Mucosa of descending colon (tissue), 3 donors: ENCODE measurements around the gene CFAP43. TPM values are rescaled to one million over a fixed set of nuclear protein-coding genes. Genes with fewer than 3 reads are reported as not detected.

ENCODE experiments used
- ATAC-seq: fragments of 200-7000 bp; cut with Tn5 transposase; one replicate; pipeline ENCODE4 v1.9.1; 2020; ENCODE audit warnings: mild to moderate bottlenecking, moderate library complexity
- DNase-seq, 3 donors: peaks; one replicate each; pipeline ENCODE4 v3.0.0-alpha.2; 2020
- H3K36me3 ChIP-seq: fragments of 200-600 bp; one replicate; pipeline ENCODE4 v1.8.0; 2021; ENCODE audit warnings: low read depth, mild to moderate bottlenecking
- H3K4me1 ChIP-seq: fragments of 200-600 bp; one replicate; pipeline ENCODE4 v1.8.0; 2021; ENCODE audit warnings: low read depth, mild to moderate bottlenecking
- H3K4me3 ChIP-seq: fragments of 200-600 bp; one replicate; pipeline ENCODE4 v1.8.0; 2021; ENCODE audit warnings: mild to moderate bottlenecking
- H3K9me3 ChIP-seq: fragments of 200-600 bp; one replicate; pipeline ENCODE4 v1.8.0; 2021; ENCODE audit warnings: mild to moderate bottlenecking
- CTCF ChIP-seq: fragments of 200-600 bp; IDR thresholded peaks from one replicate; pipeline ENCODE4 v1.8.0; 2022; ENCODE audit warnings: antibody characterized with exemption, mild to moderate bottlenecking
- intact Hi-C, 2 donors: fragments of 100-400 bp; cut with DNase I in 1 of 2; cut with micrococcal nuclease in 1 of 2; formaldehyde crosslinking; loops; one replicate each; pipeline versions ENCODE4 v1.11.0 to v1.11.1; 2022; cut with DNase I, micrococcal nuclease
- total RNA-seq, 3 donors: library from RNA; stranded (reverse); fragmentation: NEBNext Ultra II Directional in 2 of 3; extraction: Animal tissue kit (Norgen Biotek cat#: 25700) in 2 of 3; gene quantifications; one replicate each; pipeline versions ENCODE4 v1.2.1 to v1.2.4, GENCODE V29; 2021 to 2023
- donor health status: DM: no; HTN: no; CAD: no; lungs with moderate emphysema.
- donor health status: DM: no; HTN: no; CAD: no.
- donor health status: DM: no; HTN: yes; CAD: no.

CFAP43 gene
- total RNA-seq, 3 donors from 2014 or later: 0.22 to 0.58 (median 0.32) TPM

- Histone ChIP-seq H3K36me3 (no peaks in the 10 kb centered on the region), H3K4me3 (no peak overlapping the region), H3K4me1 (no peaks in the 10 kb centered on the region), H3K9me3 (no peaks in the 10 kb centered on the region)
- no peak for ATAC-seq
- no peak for TF ChIP-seq CTCF
- intact Hi-C loops: no loop called here
- no peak for DNase-seq
Observed at GRCh38 chr10:104103956-104104355, 128.2 kb downstream of the CFAP43 start.

- H3K4me3 ChIP-seq: no peak overlapping the region
- ATAC-seq: no peak
- intact Hi-C loops: no loop called here
- H3K9me3 ChIP-seq: no peaks in the 10 kb centered on the region
- no peak for DNase-seq
- TF ChIP-seq CTCF: no peak
- H3K4me1 ChIP-seq: no peaks in the 10 kb centered on the region
- H3K36me3 ChIP-seq: no peaks in the 10 kb centered on the region
Observed at GRCh38 chr10:104101902-104102301, 130.3 kb downstream of the CFAP43 start.

- H3K36me3 ChIP-seq: no peaks in the 10 kb centered on the region
- no peaks in the 10 kb centered on the region for H3K4me1 ChIP-seq
- ATAC-seq: no peak
- no peaks in the 10 kb centered on the region for H3K9me3 ChIP-seq
- intact Hi-C loops: no loop called here
- no peak for TF ChIP-seq CTCF
- DNase-seq: no peak
- no peak overlapping the region for H3K4me3 ChIP-seq
Observed at GRCh38 chr10:104100795-104101194, 131.4 kb downstream of the CFAP43 start.

DNA sequence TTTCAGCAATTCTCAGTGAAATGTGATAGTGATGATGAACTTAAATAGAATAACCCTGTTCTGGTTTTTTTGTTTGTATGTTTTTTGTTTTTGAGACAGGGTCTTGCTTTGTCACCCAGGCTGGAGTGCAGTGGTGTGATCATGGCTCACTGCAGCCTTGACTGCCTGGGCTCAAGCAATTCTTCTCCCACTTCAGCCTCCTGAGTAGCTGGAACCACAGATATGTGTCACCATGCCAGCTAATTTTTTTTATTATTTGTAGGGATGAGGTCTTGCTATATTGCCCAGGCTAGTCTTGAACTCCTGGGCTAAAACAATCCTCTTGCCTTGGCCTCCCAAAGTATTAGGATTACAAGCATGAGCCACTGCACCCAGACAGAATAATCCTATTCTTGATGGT is 132.2 kb downstream of the CFAP43 start:
- intact Hi-C loops: no loop called here
- ATAC-seq: no peak
- no peak overlapping the region for H3K4me3 ChIP-seq

DNA sequence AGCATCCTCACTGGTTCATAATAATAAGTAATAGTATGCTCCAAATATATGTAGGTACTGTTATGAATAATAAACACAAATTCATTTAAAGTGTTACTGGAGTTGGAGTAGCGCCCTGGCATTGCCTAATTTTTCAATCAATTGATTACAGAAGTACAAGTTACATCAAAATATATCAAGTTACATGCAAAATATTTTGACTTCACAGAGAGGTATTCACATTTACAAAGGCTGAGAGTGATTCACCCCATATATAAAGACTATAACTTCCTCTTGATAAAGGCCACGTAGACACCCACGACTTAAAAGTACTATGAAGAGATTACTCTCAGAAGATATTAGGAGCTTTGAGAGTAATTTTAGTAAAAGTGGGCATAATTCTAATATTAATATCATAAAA is 132.9 kb downstream of the CFAP43 start:
- H3K4me1 ChIP-seq: no peaks in the 10 kb centered on the region
- TF ChIP-seq CTCF: no peak
- no peaks in the 10 kb centered on the region for H3K36me3 ChIP-seq
- DNase-seq (no peak), ATAC-seq (no peak)
- intact Hi-C loops: no loop called here
- no peaks in the 10 kb centered on the region for H3K9me3 ChIP-seq
- H3K4me3 ChIP-seq: no peak overlapping the region

More for the DNA sequence above, 132.2 kb downstream of the CFAP43 start:
- no peaks in the 10 kb centered on the region for H3K36me3 ChIP-seq
- TF ChIP-seq CTCF: no peak
- no peak for DNase-seq
- H3K9me3 ChIP-seq: no peaks in the 10 kb centered on the region
- no peaks in the 10 kb centered on the region for H3K4me1 ChIP-seq

DNA sequence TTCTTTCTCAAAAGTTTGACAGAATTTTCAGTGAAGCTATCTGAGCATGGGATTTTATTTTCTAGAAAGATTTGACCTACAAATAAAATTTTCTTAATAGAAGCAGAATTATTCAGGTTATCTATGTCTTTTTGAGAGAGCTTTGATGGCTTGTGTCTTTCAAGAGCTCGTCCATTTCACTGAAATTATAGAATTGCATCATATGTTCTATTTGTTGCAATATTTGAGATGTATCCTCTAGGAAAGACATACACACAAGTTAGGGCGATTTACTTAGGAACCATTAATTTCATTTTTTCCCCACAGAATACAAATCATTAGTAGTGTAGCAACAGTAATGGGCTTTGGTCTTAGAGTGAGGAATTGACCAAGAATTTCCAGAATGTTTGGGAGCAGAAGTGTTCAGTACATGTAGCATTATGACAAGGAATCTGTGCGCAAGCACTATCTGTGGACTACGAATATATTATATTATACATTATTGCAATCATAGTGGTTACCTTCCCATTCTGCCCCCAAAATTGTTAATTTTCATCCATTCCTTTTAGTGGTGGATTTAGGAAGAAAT is 133.7 kb downstream of the CFAP43 start:
- no peak for DNase-seq
- intact Hi-C loops: no loop called here
- ATAC-seq: no peak
- TF ChIP-seq CTCF: no peak
- Histone ChIP-seq H3K9me3 (no peaks in the 10 kb centered on the region), H3K4me1 (no peaks in the 10 kb centered on the region), H3K4me3 (no peak overlapping the region), H3K36me3 (no peaks in the 10 kb centered on the region)
